NB4 (cell line): ENCODE results near the gene PHYH.
A peak's percentile ranks its signal among the peaks of the same experiment; 100 is the strongest.
"Not testable (repeated sequence)": the region's sequence is repeated elsewhere in the genome, so short reads cannot be mapped to it uniquely, and the experiment has no call there.

Source experiments
- DNase-seq: peaks from one replicate; pipeline ENCODE4 v3.0.0; 2010; ENCODE audit warnings: low read depth
- H3K4me3 ChIP-seq: one replicate; pipeline ENCODE4 v1.5.1; 2011; ENCODE audit warnings: mild to moderate bottlenecking, low read depth, low read length, moderate library complexity
- MYC ChIP-seq: IDR thresholded peaks from 2 replicates; pipeline ENCODE4 v1.6.1; 2011; ENCODE audit warnings: low read depth, low read length
- POLR2A ChIP-seq: IDR thresholded peaks from 2 replicates; pipeline ENCODE4 v1.6.1; 2011; ENCODE audit warnings: mild to moderate bottlenecking; ENCODE audit not compliant: insufficient read length; ENCODE audit errors: extremely low read depth
- TF ChIP-seq, protein P1 (sequence below): IDR thresholded peaks from 2 replicates; pipeline ENCODE4 v1.6.1; 2011; ENCODE audit warnings: low read depth, low read length
- TF ChIP-seq, protein P2 (sequence below): IDR thresholded peaks from one replicate; pipeline ENCODE4 v1.5.1; 2012; ENCODE audit warnings: low read depth, low read length

Gene PHYH

DNA sequence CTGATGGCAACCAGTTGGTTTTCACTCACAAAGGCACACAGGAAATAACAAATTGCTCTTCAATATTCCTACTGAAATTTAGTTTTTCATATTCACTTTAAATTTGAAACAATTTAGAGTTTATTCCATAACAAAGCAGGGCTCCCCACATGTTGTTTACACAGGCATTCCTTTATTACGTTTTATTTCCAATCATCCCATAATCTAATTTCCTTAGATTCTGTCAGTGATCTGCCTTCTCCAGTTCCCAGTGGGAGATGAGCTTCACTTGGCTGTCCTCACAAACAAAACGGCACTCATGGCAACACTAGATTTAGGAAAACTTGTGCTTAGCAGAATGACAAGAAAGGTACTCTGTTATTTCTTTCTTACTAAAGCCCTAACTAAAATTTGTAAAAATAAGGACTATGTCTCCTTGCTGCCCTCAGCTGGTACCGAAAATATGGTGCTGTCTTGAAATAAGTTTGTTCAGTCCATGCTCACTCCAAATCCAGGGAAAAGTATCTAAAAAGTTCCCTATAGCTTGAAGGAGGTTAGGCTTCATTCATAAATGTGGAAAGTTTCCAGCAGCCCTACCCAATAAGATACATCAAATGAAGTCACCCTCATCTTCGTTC lies 23.0 kb downstream of the PHYH start:
- no peak for DNase-seq
- no peak overlapping the region for H3K4me3 ChIP-seq
- TF ChIP-seq, protein P1, sequence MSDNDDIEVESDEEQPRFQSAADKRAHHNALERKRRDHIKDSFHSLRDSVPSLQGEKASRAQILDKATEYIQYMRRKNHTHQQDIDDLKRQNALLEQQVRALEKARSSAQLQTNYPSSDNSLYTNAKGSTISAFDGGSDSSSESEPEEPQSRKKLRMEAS = no peak
- TF ChIP-seq MYC (no peak), POLR2A (no peak)
- TF ChIP-seq, protein P2, sequence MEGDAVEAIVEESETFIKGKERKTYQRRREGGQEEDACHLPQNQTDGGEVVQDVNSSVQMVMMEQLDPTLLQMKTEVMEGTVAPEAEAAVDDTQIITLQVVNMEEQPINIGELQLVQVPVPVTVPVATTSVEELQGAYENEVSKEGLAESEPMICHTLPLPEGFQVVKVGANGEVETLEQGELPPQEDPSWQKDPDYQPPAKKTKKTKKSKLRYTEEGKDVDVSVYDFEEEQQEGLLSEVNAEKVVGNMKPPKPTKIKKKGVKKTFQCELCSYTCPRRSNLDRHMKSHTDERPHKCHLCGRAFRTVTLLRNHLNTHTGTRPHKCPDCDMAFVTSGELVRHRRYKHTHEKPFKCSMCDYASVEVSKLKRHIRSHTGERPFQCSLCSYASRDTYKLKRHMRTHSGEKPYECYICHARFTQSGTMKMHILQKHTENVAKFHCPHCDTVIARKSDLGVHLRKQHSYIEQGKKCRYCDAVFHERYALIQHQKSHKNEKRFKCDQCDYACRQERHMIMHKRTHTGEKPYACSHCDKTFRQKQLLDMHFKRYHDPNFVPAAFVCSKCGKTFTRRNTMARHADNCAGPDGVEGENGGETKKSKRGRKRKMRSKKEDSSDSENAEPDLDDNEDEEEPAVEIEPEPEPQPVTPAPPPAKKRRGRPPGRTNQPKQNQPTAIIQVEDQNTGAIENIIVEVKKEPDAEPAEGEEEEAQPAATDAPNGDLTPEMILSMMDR = no peak

DNA sequence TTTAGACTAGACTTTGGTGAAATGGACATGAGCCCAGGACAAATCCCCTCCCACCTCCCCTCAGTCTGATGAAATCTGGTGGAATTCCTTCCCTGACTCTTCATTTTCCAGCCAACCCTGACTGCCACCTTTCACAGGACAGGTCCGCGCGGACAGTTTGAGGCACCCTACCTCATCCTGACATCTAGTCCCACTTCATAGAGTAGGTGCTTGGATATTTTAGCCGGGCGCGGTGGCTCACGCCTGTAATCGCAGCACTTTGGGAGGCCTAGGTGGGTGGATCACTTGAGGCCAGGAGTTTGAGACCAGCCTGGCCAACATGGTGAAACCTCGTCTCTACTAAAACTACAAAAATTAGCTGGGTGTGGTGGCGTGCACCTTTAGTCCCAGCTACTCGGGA lies 23.7 kb downstream of the PHYH start:
- H3K4me3 ChIP-seq, DNase-seq: not testable (repeated sequence)

DNA sequence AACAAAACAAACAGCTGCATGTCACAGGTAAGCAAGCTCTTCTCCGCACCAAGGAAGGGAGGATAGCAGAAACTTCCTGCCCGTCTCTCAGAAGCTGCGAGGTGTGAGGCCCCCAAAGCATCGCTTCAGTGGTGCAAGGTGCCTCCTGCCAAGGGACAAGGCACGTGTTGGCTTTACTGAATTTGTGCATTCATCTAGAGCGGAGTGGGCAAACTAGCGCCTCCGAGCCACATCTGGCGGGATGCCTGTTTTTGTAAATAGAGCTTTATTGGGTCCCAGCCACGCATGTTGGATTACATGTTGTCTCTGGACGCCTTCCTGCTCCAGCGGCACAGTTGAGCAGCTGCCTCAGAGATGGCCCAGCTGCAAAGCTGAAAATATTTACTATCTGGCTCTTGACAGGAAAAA lies 27.7 kb downstream of the PHYH start:
- TF ChIP-seq, protein P2 = no peak
- no peak for TF ChIP-seq POLR2A
- no peak for TF ChIP-seq MYC
- TF ChIP-seq, protein P1 = no peak
- no peak for DNase-seq
- H3K4me3 ChIP-seq = no peak overlapping the region

DNA sequence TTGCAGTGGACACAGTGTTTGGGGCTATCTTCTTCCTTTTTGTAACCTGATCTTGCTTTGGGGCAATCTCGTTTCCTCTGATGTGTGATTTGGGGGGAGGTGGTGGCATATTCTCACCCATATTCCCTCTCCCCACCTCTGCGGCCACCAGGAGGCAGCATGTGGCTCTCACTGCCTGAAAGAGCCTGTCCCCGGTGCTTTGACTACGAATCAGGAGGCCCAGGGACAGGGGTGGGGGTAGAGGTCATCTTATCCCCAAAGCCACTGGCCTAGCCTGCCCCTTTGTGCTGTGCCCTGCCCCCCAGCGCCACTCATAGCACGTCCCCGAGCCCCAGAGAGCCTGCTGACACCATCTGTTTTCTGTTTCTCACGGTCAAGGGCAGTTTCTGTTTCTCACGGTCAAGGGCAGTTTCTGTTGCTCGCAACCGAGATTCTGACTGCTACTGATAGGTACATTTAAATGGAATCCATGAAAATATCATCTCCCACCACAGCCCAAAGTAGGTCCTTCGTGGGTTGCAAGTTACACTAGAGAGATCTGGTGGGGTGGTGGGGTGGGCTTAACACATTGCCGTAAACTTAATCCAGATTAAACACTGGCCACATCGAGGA lies 28.2 kb downstream of the PHYH start:
- TF ChIP-seq, protein P2 = peak; percentile 47
- TF ChIP-seq, protein P1 = no peak
- H3K4me3 ChIP-seq = no peak overlapping the region
- peak; percentile 34 for DNase-seq

DNA sequence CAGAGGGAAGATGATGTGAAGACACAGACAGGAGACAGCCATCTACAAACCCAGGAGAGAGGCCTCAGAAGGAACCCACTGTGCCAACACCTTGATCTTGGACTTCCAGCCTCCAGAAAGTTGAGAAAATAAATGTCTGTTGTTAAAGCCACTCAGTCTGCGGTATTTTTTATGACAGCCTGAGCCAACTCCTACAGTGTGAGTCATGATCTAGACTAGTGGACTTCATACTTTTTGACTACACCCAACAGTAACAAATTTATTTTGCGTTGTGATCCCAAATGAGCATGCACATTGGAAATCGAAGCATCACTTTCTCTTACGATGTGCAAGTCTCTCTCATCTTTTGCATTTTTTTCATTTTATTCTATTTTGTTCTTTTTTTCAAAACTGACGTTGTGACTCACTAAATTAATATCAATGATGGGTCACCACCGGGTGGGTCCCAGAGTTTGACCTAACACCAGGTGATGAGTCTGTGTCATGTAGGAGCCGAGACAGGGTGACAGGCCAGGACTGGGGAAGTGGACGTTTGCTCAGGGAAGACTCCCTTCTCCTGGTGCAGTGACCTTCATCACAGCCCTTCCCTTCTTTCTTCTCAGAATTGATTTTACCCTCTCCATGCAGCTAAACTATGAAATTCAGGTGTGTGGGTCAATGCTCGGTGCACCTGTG lies 28.9 kb downstream of the PHYH start:
- peak; percentile 35 for DNase-seq
- H3K4me3 ChIP-seq = no peak overlapping the region

DNA sequence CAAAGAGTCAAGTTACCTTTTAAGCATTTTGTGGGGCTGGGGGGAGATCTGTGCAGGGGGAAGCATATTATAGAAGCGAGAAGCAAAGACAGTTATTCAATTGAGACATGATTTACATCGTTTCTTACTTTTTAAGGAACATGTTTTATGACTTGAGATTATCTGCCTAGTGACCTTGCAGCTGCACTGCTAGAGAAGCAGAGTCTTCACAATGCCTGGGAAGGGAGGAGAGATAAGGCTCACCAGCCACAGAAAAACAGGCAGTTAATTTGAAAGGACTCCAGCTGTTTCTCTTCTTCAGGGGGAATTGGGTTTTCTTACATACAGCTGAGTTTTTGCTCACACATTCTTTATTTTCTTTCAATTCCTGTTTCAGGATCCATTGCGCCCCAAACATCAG lies 31.0 kb downstream of the PHYH start:
- TF ChIP-seq, protein P2 = no peak
- TF ChIP-seq, protein P1 = no peak
- TF ChIP-seq POLR2A (no peak), MYC (no peak)
- peak; percentile 7 for DNase-seq

More for the DNA sequence above, 28.9 kb downstream of the PHYH start:
- TF ChIP-seq, protein P2 = no peak
- TF ChIP-seq MYC (no peak), POLR2A (no peak)
- TF ChIP-seq, protein P1 = no peak

More for the DNA sequence above, 31.0 kb downstream of the PHYH start:
- no peak overlapping the region for H3K4me3 ChIP-seq
